GM23338 (cell line): ENCODE data around the gene NBDY. TPM values are rescaled to one million over a fixed set of nuclear protein-coding genes. Genes with fewer than 3 reads are reported as not detected.

Experiments
- ATAC-seq: fragments of 200-7000 bp; cut with Tn5 transposase; 3 replicates; pipeline ENCODE4 v1.9.1; 2020
- DNase-seq: peaks from one replicate; pipeline ENCODE4 v3.0.0-alpha.2; 2015; ENCODE audit warnings: low spot score
- H2AFZ ChIP-seq: fragments of 200-600 bp; sonication (generic); 2 replicates; pipeline ENCODE4 v1.8.0; 2016; ENCODE audit warnings: antibody characterized with exemption, mild to moderate bottlenecking, moderate library complexity
- H3F3A ChIP-seq: fragments of 200-600 bp; sonication (generic); replicated peaks from 2 replicates; pipeline ENCODE4 v1.8.0; 2017; ENCODE audit warnings: antibody characterized with exemption, mixed run types, low read depth
- H3K27ac ChIP-seq: fragments of 200-600 bp; sonication (generic); 2 replicates; pipeline ENCODE4 v1.6.1; 2016; ENCODE audit warnings: low read depth
- H3K27me3 ChIP-seq: fragments of 200-600 bp; sonication (generic); 2 replicates; pipeline ENCODE4 v1.8.0; 2016; ENCODE audit warnings: mild to moderate bottlenecking, mixed run types, moderate library complexity; ENCODE audit not compliant: insufficient read depth
- H3K36me3 ChIP-seq: fragments of 200-600 bp; sonication (generic); 2 replicates; pipeline ENCODE4 v1.8.0; 2016; ENCODE audit warnings: mild to moderate bottlenecking; ENCODE audit not compliant: insufficient read depth
- H3K4me1 ChIP-seq: fragments of 200-600 bp; sonication (generic); 2 replicates; pipeline ENCODE4 v1.8.0; 2016; ENCODE audit warnings: mild to moderate bottlenecking, moderate library complexity; ENCODE audit not compliant: insufficient read depth
- H3K4me2 ChIP-seq: fragments of 200-600 bp; sonication (generic); 2 replicates; pipeline ENCODE4 v1.7.1; 2017; ENCODE audit warnings: mixed run types
- H3K4me3 ChIP-seq: fragments of 200-600 bp; sonication (generic); 2 replicates; pipeline ENCODE4 v1.6.1; 2016; ENCODE audit warnings: mixed run types
- H3K79me2 ChIP-seq: fragments of 200-600 bp; sonication (generic); replicated peaks from 2 replicates; pipeline ENCODE4 v1.8.0; 2017; ENCODE audit warnings: mild to moderate bottlenecking; ENCODE audit not compliant: insufficient read depth
- H3K9me2 ChIP-seq: fragments of 200-600 bp; sonication (generic); 2 replicates; pipeline ENCODE4 v1.8.0; 2017; ENCODE audit not compliant: insufficient read depth
- H4K20me1 ChIP-seq: fragments of 200-600 bp; sonication (generic); replicated peaks from 2 replicates; pipeline ENCODE4 v1.8.0; 2017; ENCODE audit warnings: mild to moderate bottlenecking; ENCODE audit not compliant: insufficient read depth
- H3K27ac Mint-ChIP-seq: 2 replicates; pipeline ENCODE4 v1.8.0; 2020; ENCODE audit warnings: inconsistent platforms, mild to moderate bottlenecking, moderate library complexity, mixed read lengths
- H3K27me3 Mint-ChIP-seq: 3 replicates; pipeline ENCODE4 v1.8.0; 2022; ENCODE audit warnings: low read depth, mild to moderate bottlenecking, moderate library complexity, mixed read lengths, inconsistent platforms; ENCODE audit not compliant: insufficient read depth, poor library complexity
- H3K36me3 Mint-ChIP-seq: 3 replicates; pipeline ENCODE4 v1.8.0; 2021; ENCODE audit warnings: low read depth, mild to moderate bottlenecking, inconsistent platforms, moderate library complexity, mixed read lengths
- H3K4me1 Mint-ChIP-seq: 3 replicates; pipeline ENCODE4 v1.8.0; 2020; ENCODE audit warnings: mild to moderate bottlenecking, inconsistent platforms, mixed read lengths
- H3K4me3 Mint-ChIP-seq: 3 replicates; pipeline ENCODE4 v1.8.0; 2021; ENCODE audit warnings: moderate library complexity, mild to moderate bottlenecking, inconsistent platforms, mixed read lengths
- H3K9me3 Mint-ChIP-seq: 3 replicates; pipeline ENCODE4 v1.8.0; 2020; ENCODE audit warnings: moderate library complexity, mild to moderate bottlenecking, inconsistent platforms, mixed read lengths
- CTCF ChIP-seq, 2 experiments: fragments of 200-600 bp in 1 of 2; sonication (generic) in 1 of 2; conservative IDR thresholded peaks; 2 replicates each; pipeline versions ENCODE4 v1.5.1 to v1.6.1; 2016 to 2017; ENCODE audit warnings: antibody characterized with exemption in 2 of 2, low read depth in 2 of 2, mild to moderate bottlenecking in 2 of 2, moderate library complexity in 1 of 2
- ETS1 ChIP-seq: IDR thresholded peaks from 2 replicates; pipeline ENCODE4 v1.6.1; 2016; ENCODE audit warnings: antibody characterized with exemption
- EZH2 ChIP-seq: fragments of 200-600 bp; sonication (generic); IDR thresholded peaks from one replicate; pipeline ENCODE4 v1.8.0; 2017; ENCODE audit warnings: antibody characterized with exemption, mild to moderate bottlenecking, low read depth; ENCODE audit not compliant: unreplicated experiment
- NANOG ChIP-seq: IDR thresholded peaks from 2 replicates; pipeline ENCODE4 v1.6.1; 2016; ENCODE audit warnings: antibody characterized with exemption, borderline replicate concordance
- POLR2AphosphoS5 ChIP-seq: IDR thresholded peaks from 2 replicates; pipeline ENCODE4 v1.6.1; 2016; ENCODE audit warnings: antibody characterized with exemption, low read depth
- ZNF114 ChIP-seq: fragments of 250-450 bp; sonication (Bioruptor Pico); IDR thresholded peaks from 2 replicates; pipeline ENCODE4 v1.5.0; 2020; ENCODE audit warnings: mild to moderate bottlenecking, moderate library complexity
- ZNF462 ChIP-seq: fragments of 250-450 bp; sonication (Bioruptor Pico); IDR thresholded peaks from 2 replicates; pipeline ENCODE4 v1.5.0; 2020; ENCODE audit warnings: mild to moderate bottlenecking, moderate library complexity
- polyA plus RNA-seq: library from polyadenylated mRNA; unstranded; fragments of >200 nt; fragmentation: Nextera tagmentation; extraction: Ambion mirVana; gene quantifications from 2 replicates; pipeline ENCODE4 v1.2.1, GENCODE V29; 2016
- total RNA-seq: library from RNA; depleted of rRNA; stranded (reverse); fragments of >200 nt; shearing (Covaris generic); gene quantifications from 2 replicates; pipeline ENCODE4 v1.2.3, GENCODE V29; 2014
- TF ChIP-seq, protein P1 (sequence below): IDR thresholded peaks from one replicate; pipeline ENCODE4 v1.6.1; 2018; ENCODE audit warnings: antibody characterized with exemption; ENCODE audit not compliant: unreplicated experiment

Gene NBDY
- total and polyA plus RNA-seq, 2 experiments from 2014 or later = 9.6 to 206 TPM

- TF ChIP-seq ETS1 = no peak
- TF ChIP-seq, protein P1, sequence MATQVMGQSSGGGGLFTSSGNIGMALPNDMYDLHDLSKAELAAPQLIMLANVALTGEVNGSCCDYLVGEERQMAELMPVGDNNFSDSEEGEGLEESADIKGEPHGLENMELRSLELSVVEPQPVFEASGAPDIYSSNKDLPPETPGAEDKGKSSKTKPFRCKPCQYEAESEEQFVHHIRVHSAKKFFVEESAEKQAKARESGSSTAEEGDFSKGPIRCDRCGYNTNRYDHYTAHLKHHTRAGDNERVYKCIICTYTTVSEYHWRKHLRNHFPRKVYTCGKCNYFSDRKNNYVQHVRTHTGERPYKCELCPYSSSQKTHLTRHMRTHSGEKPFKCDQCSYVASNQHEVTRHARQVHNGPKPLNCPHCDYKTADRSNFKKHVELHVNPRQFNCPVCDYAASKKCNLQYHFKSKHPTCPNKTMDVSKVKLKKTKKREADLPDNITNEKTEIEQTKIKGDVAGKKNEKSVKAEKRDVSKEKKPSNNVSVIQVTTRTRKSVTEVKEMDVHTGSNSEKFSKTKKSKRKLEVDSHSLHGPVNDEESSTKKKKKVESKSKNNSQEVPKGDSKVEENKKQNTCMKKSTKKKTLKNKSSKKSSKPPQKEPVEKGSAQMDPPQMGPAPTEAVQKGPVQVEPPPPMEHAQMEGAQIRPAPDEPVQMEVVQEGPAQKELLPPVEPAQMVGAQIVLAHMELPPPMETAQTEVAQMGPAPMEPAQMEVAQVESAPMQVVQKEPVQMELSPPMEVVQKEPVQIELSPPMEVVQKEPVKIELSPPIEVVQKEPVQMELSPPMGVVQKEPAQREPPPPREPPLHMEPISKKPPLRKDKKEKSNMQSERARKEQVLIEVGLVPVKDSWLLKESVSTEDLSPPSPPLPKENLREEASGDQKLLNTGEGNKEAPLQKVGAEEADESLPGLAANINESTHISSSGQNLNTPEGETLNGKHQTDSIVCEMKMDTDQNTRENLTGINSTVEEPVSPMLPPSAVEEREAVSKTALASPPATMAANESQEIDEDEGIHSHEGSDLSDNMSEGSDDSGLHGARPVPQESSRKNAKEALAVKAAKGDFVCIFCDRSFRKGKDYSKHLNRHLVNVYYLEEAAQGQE = no peak
These were observed 75.8 kb downstream of the NBDY start (continued) for GRCh38 chrX:56804867-56805266.

DNA sequence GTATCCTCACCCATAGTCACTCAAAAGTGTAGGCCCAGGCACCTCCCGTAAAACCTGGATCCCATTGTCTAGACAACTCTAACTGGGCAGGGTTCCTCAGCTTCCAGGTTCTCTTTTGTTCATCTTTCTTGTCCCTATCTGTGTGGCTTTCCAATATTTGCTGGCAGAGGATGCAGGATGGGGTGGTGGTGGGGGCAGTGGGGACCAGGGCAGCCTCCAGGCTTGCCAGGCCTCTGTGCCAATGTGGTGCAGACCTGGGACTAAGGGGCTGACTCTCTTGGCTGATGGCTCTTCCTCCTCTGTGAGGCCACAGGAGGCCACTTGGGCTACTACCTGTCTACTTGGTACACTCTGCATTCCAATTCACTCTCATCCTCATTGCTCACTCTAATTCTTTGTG lies 76.4 kb downstream of the NBDY start:
- H3K36me3 ChIP-seq = no peaks in the 10 kb centered on the region
- no peak overlapping the region for H3K4me3 ChIP-seq
- Mint-ChIP-seq H3K9me3 (no peaks in the 10 kb centered on the region; the same call in 1 of the 3 replicates), H3K36me3 (peaks cover 28% of the 10 kb centered on the region), H3K27ac (no peak overlapping the region), H3K27me3 (peaks cover 2% of the 10 kb centered on the region), H3K4me3 (no peak overlapping the region), H3K4me1 (peaks cover 23% of the 10 kb centered on the region)
- no peak overlapping the region for H3K4me2 ChIP-seq
- H3K79me2 ChIP-seq = peaks cover 26% of the 10 kb centered on the region
- H4K20me1 ChIP-seq = no peaks in the 10 kb centered on the region
- H3F3A ChIP-seq = no peaks in the 10 kb centered on the region
- ATAC-seq (no peak), DNase-seq (no peak)
- no peaks in the 10 kb centered on the region for H3K27me3 ChIP-seq
- peaks cover 3% of the 10 kb centered on the region; the same call in 1 of the 2 replicates for H3K4me1 ChIP-seq
- no peak overlapping the region for H2AFZ ChIP-seq
- TF ChIP-seq CTCF (conservative IDR thresholded peaks at IDR 0.05; ENCODE audit: low read depth in 2 of 2) (no peak), EZH2 (no peak), ZNF462 (no peak), POLR2AphosphoS5 (no peak), NANOG (no peak), ZNF114 (CRISPR knock-in tag) (no peak)
- TF ChIP-seq, protein P1 = no peak
- no peak overlapping the region for H3K27ac ChIP-seq
- H3K9me2 ChIP-seq = no peaks in the 10 kb centered on the region
